ENCODE results near the gene HDDC2. TPM values are rescaled to one million over a fixed set of nuclear protein-coding genes. Genes with fewer than 3 reads are reported as not detected.
A peak's percentile ranks its signal among the peaks of the same experiment; 100 is the strongest.

Gene HDDC2
- total and polyA plus RNA-seq, 2 of the 8 experiments (the other 6 are each of a cell fraction or from before 2014, with no cell fraction given): 89.3 to 129 TPM

DNA sequence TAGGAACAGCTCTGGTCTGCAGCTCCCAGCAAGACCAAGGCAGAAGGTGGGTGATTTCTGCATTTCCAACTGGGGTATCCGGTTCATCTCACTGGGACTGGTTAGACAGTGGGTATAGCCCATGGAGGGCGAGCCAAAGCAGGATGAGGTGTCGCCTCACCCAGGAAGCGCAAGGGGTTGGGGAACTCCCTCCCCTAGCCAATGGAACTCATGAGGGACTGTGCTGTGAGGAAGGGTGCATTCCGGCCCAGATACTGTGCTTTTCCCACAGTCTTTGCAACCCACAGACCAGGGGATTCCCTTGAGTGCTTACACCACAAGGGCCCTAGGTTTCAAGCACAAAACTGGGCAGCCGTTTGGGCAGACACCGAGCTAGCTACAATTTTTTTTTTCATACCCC lies 21.8 kb downstream of the HDDC2 start:
- Histone ChIP-seq H2BK20ac (ENCODE audit: low read length) (no peak overlapping the region), H3K36me3 (ENCODE audit: control insufficient read depth in 2 of 4, insufficient read depth in 4 of 4, low read length in 3 of 4) (peaks cover 0 to 15% (median 9%) of the 10 kb centered on the region in 4 experiments; a peak in 4 of 8 replicates), H4K5ac (ENCODE audit: insufficient read length, low read depth, low read length) (no peak overlapping the region), H3K23me2 (ENCODE audit: low read depth, low read length) (no peaks in the 10 kb centered on the region), H2BK120ac (replicated peaks; ENCODE audit: low read depth, low read length) (no peak overlapping the region), H3K4me2 (ENCODE audit: insufficient read depth in 1 of 2, low read depth in 2 of 2, low read length in 2 of 2) (no peak overlapping the region; a peak in 1 of 4 replicates), H3K23ac (ENCODE audit: insufficient read length) (no peak overlapping the region), H2AFZ (ENCODE audit: low read length) (no peak overlapping the region), H3K27me3 (replicated peaks in 1 of 4; ENCODE audit: control insufficient read depth in 3 of 4, extremely low read depth in 1 of 4, insufficient read depth in 3 of 4, low read length in 3 of 4) (no peaks in the 10 kb centered on the region), H2AK5ac (ENCODE audit: low read depth, low read length) (no peak overlapping the region), H2BK12ac (ENCODE audit: low read depth, low read length) (peak overlapping the region; percentile 60; the same call in 1 of the 2 replicates), H3K4ac (replicated peaks; ENCODE audit: insufficient read length, low read depth, low read length) (no peak overlapping the region), H3K4me1 (replicated peaks in 1 of 4; ENCODE audit: control insufficient read depth in 3 of 4, insufficient read depth in 4 of 4, low read length in 3 of 4) (no peaks in the 10 kb centered on the region), H2BK15ac (ENCODE audit: low read length) (no peak overlapping the region), H3K9me3 (ENCODE audit: insufficient read depth in 2 of 2, low read depth in 1 of 2, low read length in 1 of 2) (no peaks in the 10 kb centered on the region), H3K14ac (ENCODE audit: insufficient read length) (no peak overlapping the region), H3K4me3 (ENCODE audit: extremely low read depth in 1 of 4, insufficient read depth in 2 of 4, low read depth in 3 of 4, low read length in 4 of 4) (no peak overlapping the region), H3K18ac (ENCODE audit: extremely low read depth, low read length) (no peak overlapping the region), H3K79me2 (ENCODE audit: control insufficient read depth in 1 of 2, insufficient read depth in 2 of 2, low read length in 2 of 2) (peaks cover 0 to 5% of the 10 kb centered on the region in 2 experiments; a peak in 1 of 4 replicates), H2BK5ac (ENCODE audit: low read depth, low read length) (no peak overlapping the region), H4K91ac (replicated peaks; ENCODE audit: insufficient read length, low read length) (no peak overlapping the region), H3K79me1 (ENCODE audit: low read depth, low read length) (no peaks in the 10 kb centered on the region), H4K8ac (ENCODE audit: extremely low read depth, insufficient read depth, low read length) (no peak overlapping the region), H3K56ac (replicated peaks; ENCODE audit: insufficient read length, low read depth, low read length) (no peak overlapping the region), H3K9ac (replicated peaks in 1 of 4; ENCODE audit: extremely low read depth in 1 of 4, low read depth in 3 of 4, low read length in 3 of 4) (no peak overlapping the region), H4K20me1 (replicated peaks in 1 of 2; ENCODE audit: control insufficient read depth in 1 of 2, insufficient read depth in 2 of 2, low read length in 2 of 2) (no peaks in the 10 kb centered on the region), H3K27ac (ENCODE audit: low read depth, low read length) (no peak overlapping the region)
- DNase-seq (ENCODE audit: low read depth in 1 of 2, low spot score in 2 of 2) (no peak), FAIRE-seq (no peak)
- 91% methylated on average over 7 of the region's 7 CpGs; no CpG with 5 or more reads in 1 of the 2 experiments for WGBS, 2 experiments (ENCODE audit: extremely low coverage in 1 of 2, insufficient coverage in 1 of 2, insufficient read length in 1 of 2, insufficient replicate concordance in 2 of 2, low coverage in 1 of 2, low lambda C conversion rate in 2 of 2, missing lambda C conversion rate in 1 of 2)
- ChIA-PET POLR2A (ENCODE audit: partially characterized antibody) (interaction anchor here (1.4 to 2.0 kb wide), 3 partner anchors 8 to 38 kb away, joined by 3 to 5 read pairs (median 3); no protein-coding TSS in a partner anchor), CTCF (ENCODE audit: partially characterized antibody) (interaction anchor here (0.6 to 2.3 kb wide), 5 partner anchors 9 to 519 kb away, joined by 3 to 5 read pairs (median 3); no protein-coding TSS in a partner anchor)
- TF ChIP-seq HDAC2 (IDR thresholded peaks at IDR 0.05; ENCODE audit: borderline replicate concordance in 1 of 2, low read depth in 2 of 2, low read length in 2 of 2): no peak
- TF ChIP-seq, protein P1, sequence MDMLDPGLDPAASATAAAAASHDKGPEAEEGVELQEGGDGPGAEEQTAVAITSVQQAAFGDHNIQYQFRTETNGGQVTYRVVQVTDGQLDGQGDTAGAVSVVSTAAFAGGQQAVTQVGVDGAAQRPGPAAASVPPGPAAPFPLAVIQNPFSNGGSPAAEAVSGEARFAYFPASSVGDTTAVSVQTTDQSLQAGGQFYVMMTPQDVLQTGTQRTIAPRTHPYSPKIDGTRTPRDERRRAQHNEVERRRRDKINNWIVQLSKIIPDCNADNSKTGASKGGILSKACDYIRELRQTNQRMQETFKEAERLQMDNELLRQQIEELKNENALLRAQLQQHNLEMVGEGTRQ (IDR thresholded peaks at IDR 0.05; ENCODE audit: low read length): no peak
- no peak for TF ChIP-seq RBBP5 (IDR thresholded peaks at IDR 0.05; ENCODE audit: borderline replicate concordance, low read depth, low read length)
- no peak for TF ChIP-seq TAF1 (IDR thresholded peaks at IDR 0.05; ENCODE audit: low read depth, low read length)
- TF ChIP-seq CBX5 (IDR thresholded peaks at IDR 0.05; ENCODE audit: low read depth, low read length): no peak
- TF ChIP-seq MAX (IDR thresholded peaks at IDR 0.05): no peak
- no peak for TF ChIP-seq NRF1 (IDR thresholded peaks at IDR 0.05; ENCODE audit: low read depth, low read length)
- TF ChIP-seq POLR2A (IDR thresholded peaks at IDR 0.05; ENCODE audit: control extremely low read depth in 1 of 2, low read depth in 2 of 2, low read length in 2 of 2): no peak

Data from H1 (cell line).